ENCODE results near the gene HTT.

HTT gene

GRCh38 chr4:3280466-3280865 is 206.0 kb downstream of the HTT start:
- DNase-seq = no peak

GRCh38 chr4:3283483-3283882 is 209.0 kb downstream of the HTT start:
- no peak for DNase-seq

- DNase-seq = no peak
Measured at GRCh38 chr4:3283916-3284315, 209.4 kb downstream of the HTT start.

GRCh38 chr4:3284734-3285557 is 210.5 kb downstream of the HTT start:
- no peak for DNase-seq

- no peak for DNase-seq
Measured at GRCh38 chr4:3285558-3286334, 211.3 kb downstream of the HTT start.

- no peak for DNase-seq
Measured at GRCh38 chr4:3286335-3287175, 212.1 kb downstream of the HTT start.

GRCh38 chr4:3287271-3287971 is 212.9 kb downstream of the HTT start:
- no peak for DNase-seq

- DNase-seq = no peak
Measured at GRCh38 chr4:3287972-3288570, 213.6 kb downstream of the HTT start.

GRCh38 chr4:3288571-3289094 is 214.2 kb downstream of the HTT start:
- no peak for DNase-seq

GRCh38 chr4:3290476-3290875 is 216.0 kb downstream of the HTT start:
- no peak for DNase-seq

GRCh38 chr4:3290889-3291321 is 216.4 kb downstream of the HTT start:
- DNase-seq = no peak

GRCh38 chr4:3291411-3291968 is 217.0 kb downstream of the HTT start:
- no peak for DNase-seq

GRCh38 chr4:3291969-3292570 is 217.6 kb downstream of the HTT start:
- DNase-seq = no peak

- DNase-seq = peak; percentile 61 to 76 (median 74)
Measured at GRCh38 chr4:3292571-3293400, 218.3 kb downstream of the HTT start, which contains the start of gene RGS12. RGS12 (plus strand) TSS chr4:3293021; CDS start chr4:3316171, 23,150 bp downstream.
